NCI-H146 (cell line): ENCODE measurements around the gene FHL2.

Source experiments
- DNase-seq: peaks from one replicate; lab custom pipeline; 2025; lab: John Stamatoyannopoulos, UW

The FHL2 gene

GRCh38 chr2:105397025-105397722, 1.7 kb downstream of the FHL2 start:
- no peak for DNase-seq

- DNase-seq, result no peak
Observed at GRCh38 chr2:105396254-105397024, 2.4 kb downstream of the FHL2 start.

GRCh38 chr2:105395691-105396090, 3.2 kb downstream of the FHL2 start:
- DNase-seq, result no peak

- DNase-seq, result no peak
Observed at GRCh38 chr2:105394951-105395611, 3.8 kb downstream of the FHL2 start.

GRCh38 chr2:105393373-105394055, 5.3 kb downstream of the FHL2 start:
- DNase-seq, result no peak

GRCh38 chr2:105391763-105392662, 6.8 kb downstream of the FHL2 start:
- DNase-seq, result no peak

GRCh38 chr2:105391058-105391627, 7.7 kb downstream of the FHL2 start:
- DNase-seq, result no peak

GRCh38 chr2:105390454-105390853, 8.4 kb downstream of the FHL2 start:
- no peak for DNase-seq

GRCh38 chr2:105388971-105389381, 9.9 kb downstream of the FHL2 start:
- DNase-seq, result no peak

- no peak for DNase-seq
Observed at GRCh38 chr2:105387225-105387624, 11.6 kb downstream of the FHL2 start.

- DNase-seq, result no peak
Observed at GRCh38 chr2:105385731-105386540, 12.9 kb downstream of the FHL2 start.

GRCh38 chr2:105384861-105385260, 14.0 kb downstream of the FHL2 start:
- DNase-seq, result no peak

- DNase-seq, result no peak
Observed at GRCh38 chr2:105384216-105384615, 14.6 kb downstream of the FHL2 start.

GRCh38 chr2:105383432-105384166, 15.3 kb downstream of the FHL2 start:
- no peak for DNase-seq

- no peak for DNase-seq
Observed at GRCh38 chr2:105382177-105382576, 16.7 kb downstream of the FHL2 start.

GRCh38 chr2:105381101-105381668, 17.7 kb downstream of the FHL2 start:
- no peak for DNase-seq

- no peak for DNase-seq
Observed at GRCh38 chr2:105380432-105381100, 18.3 kb downstream of the FHL2 start.

GRCh38 chr2:105379741-105380186, 19.1 kb downstream of the FHL2 start:
- DNase-seq, result no peak
